ENCODE results near the gene GPR132.

GRCh38 chr14:105077649-105077995 is 12.4 kb upstream of the GPR132 start:
- TF ChIP-seq CTCF (IDR thresholded peaks at IDR 0.05) (no peak), REST (IDR thresholded peaks at IDR 0.05; ENCODE audit: insufficient read depth in 1 of 2, low read depth in 2 of 2, low read length in 1 of 2) (no peak), POLR2AphosphoS5 (IDR thresholded peaks at IDR 0.05; ENCODE audit: low read depth, low read length) (no peak), SIN3A (IDR thresholded peaks at IDR 0.05; ENCODE audit: borderline replicate concordance, insufficient read depth, low read depth, low read length) (no peak)
